Fibroblast of pulmonary artery (primary cell): ENCODE results near the gene MACROD2.
"Not testable (repeated sequence)": the region's sequence is repeated elsewhere in the genome, so short reads cannot be mapped to it uniquely, and the experiment has no call there.

Experiments
- DNase-seq: peaks from one replicate; pipeline ENCODE4 v3.0.0-alpha.2; 2010; ENCODE audit warnings: low read depth
- H3K4me3 ChIP-seq: replicated peaks from 2 replicates; pipeline ENCODE4 v1.5.1; 2011; ENCODE audit warnings: low read depth, mild to moderate bottlenecking, control low read depth, low read length, moderate library complexity
- TF ChIP-seq, protein P1 (sequence below): IDR thresholded peaks from 2 replicates; pipeline ENCODE4 v1.5.1; 2011; ENCODE audit warnings: mild to moderate bottlenecking, control low read depth, low read length, inconsistent platforms; ENCODE audit errors: missing control alignments

Gene MACROD2

DNA sequence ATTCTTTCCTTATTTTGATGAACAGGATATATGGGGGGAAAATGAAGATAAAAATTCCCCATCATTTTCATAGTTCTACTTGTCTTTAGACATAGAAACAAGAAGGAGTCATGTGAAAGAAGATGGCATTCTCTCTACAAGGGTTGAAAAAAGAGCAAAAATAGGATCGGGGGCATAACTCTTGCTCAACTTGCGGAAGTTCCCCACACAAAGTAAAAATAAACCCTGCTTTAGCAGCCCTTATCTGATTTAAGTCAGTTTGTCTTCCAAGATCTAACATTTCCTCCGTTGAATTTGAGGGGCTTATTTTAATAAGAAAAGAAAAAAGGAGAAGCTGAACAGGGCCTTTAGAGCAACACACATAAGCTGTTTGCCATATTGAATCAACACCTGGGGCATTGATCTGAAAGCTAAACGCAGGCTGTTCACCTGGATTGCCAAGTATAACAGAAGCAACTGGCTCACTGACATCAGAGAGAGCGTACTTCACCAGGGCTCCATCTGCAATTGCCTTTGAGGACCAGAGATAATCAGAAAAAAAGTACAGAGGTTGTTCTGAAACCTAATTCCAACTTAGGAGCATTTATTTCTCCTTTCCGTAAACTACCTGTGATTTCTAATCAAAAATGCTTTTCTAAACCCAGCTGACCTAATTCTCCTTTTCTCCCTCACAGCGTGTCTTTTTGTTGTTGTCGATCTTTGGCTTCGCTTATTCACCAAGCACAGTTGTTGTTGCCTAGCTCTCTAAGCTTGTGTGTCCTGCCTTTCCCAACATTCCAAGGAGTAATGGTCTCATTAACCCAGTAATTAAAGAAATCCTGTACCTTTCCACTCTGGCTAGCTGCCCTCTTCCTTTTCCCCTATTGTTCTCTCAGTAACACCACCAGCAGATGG, 2010.0 kb downstream of the MACROD2 start:
- no peak for DNase-seq
- no peak overlapping the region for H3K4me3 ChIP-seq
- TF ChIP-seq, protein P1, sequence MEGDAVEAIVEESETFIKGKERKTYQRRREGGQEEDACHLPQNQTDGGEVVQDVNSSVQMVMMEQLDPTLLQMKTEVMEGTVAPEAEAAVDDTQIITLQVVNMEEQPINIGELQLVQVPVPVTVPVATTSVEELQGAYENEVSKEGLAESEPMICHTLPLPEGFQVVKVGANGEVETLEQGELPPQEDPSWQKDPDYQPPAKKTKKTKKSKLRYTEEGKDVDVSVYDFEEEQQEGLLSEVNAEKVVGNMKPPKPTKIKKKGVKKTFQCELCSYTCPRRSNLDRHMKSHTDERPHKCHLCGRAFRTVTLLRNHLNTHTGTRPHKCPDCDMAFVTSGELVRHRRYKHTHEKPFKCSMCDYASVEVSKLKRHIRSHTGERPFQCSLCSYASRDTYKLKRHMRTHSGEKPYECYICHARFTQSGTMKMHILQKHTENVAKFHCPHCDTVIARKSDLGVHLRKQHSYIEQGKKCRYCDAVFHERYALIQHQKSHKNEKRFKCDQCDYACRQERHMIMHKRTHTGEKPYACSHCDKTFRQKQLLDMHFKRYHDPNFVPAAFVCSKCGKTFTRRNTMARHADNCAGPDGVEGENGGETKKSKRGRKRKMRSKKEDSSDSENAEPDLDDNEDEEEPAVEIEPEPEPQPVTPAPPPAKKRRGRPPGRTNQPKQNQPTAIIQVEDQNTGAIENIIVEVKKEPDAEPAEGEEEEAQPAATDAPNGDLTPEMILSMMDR = no peak

DNA sequence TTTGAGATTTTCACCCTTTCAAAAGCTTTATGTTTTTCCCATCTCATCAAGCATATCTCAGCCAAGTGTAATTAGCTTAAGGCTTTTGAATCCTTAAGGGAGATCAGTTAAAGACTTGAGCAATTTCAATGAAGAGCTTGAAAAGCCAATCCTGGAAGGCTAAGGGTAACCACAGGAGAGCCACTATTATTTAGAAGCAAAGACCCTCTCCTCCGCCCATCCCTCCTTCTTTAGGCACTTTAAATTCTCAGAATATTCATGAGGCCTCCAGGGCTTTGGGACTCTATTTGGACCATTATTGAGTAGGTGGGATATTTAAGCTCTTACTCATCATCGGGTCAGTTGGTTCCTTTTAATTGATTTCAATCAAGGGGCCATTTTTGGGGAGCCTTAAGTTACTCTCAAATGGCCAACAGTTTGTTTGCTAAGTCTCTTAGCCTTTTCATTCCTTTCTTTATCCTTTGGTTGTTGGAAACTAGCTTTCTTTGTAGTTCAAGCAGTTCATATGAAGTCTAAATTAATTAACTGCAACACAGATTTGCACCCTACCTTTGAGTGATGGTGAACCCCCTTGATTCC, 2010.7 kb downstream of the MACROD2 start:
- TF ChIP-seq, protein P1 = no peak
- H3K4me3 ChIP-seq = no peak overlapping the region
- no peak for DNase-seq

DNA sequence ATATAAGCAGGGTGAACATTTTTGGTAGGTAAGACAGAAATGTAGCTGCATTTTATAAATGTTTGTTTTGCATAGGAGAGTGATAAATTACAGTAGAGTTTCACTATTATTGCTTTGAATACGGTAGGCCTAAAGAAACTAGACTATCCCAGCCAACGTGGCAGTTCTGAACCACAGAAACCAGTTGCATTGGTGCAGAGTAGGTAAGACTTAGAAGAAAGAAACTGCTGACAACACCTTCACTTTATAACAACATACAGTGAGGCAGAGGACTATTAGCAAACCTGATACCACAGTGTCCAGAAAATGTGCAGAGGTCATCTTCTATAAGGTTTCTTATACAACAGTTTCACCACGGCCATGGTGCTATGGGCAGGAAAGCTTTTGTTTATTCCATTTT, 2011.8 kb downstream of the MACROD2 start:
- no peak for DNase-seq
- H3K4me3 ChIP-seq = no peak overlapping the region
- TF ChIP-seq, protein P1 = no peak

DNA sequence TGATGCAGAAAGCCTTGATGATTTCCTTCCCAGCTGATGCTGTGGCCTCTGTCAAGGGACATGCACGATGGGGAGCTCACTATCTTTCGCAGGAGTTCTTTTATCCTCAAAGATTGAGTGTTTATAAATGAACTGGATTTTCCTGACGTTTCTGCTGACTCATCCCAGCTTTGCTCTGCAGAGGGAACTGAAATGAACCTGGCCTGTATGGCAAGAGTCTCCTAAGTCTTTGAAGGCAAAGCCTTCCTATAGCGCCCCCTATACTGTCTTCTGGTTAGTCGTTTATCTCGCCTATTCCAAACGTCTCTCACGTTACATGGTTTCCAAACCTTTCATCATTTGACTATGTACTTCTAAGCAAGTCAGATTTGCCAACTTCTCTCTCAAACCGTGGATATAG, 2012.6 kb downstream of the MACROD2 start:
- TF ChIP-seq, protein P1 = no peak
- DNase-seq = no peak
- H3K4me3 ChIP-seq = no peak overlapping the region

DNA sequence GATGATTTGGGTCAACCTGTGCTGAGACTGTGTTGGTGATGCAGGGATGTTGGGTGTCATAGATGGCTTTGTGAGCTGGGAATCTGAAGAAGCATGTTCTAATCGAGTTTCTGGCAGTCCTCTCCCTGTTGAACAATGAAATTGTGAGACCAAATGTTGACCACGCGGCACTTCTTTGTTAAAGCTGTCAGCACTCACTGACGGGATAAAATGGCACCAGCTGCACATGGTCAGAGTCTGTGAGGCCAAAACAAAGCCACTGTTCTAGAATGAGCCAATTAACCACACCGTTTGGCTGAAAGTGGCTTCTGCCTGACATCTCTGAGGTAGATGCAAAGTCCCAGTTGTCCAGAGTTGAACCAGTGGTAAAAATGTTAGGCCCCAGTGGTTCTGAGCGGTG, 2015.7 kb downstream of the MACROD2 start:
- H3K4me3 ChIP-seq = no peak overlapping the region
- TF ChIP-seq, protein P1 = no peak
- DNase-seq = no peak

DNA sequence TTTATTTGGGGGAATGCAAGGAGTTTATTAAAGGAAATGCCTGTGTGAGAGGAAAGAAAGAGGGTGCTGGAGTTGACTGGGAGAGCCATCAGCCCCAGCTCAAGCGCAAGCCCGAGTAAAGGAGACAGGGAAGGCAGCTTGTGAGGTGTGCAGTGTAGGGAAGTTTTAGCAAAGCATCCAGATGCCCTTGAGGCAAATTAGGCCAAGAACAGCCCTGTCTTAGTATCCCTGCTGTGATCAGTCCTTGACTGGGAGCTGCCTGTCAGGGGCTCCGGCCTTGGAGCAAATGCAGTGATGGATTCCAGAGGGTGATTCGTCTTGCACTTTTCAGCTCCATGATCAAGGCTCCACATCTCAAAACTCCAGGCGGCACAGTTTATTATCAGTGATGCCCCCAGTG, 2016.2 kb downstream of the MACROD2 start:
- no peak for DNase-seq
- TF ChIP-seq, protein P1 = no peak
- no peak overlapping the region for H3K4me3 ChIP-seq

DNA sequence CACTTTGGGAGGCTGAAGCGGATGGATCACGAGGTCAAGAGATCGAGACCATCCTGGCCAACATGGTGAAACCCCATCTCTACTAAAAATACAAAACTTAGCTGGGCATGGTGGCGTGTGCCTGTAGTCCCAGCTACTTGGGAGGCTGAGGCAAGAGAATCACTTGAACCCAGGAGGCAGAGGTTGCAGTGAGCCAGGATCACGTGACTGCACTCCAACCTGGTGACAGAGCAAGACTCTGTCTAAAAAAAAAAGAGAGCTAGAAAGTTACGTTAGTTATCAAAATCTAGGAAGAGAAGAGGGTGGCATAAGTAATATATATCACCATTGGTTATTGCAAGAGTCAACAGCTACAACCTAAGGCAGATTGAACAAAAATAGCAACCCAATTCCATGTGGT, 2017.6 kb downstream of the MACROD2 start:
- not testable (repeated sequence) for DNase-seq

More for the DNA sequence above, 2017.6 kb downstream of the MACROD2 start:
- H3K4me3 ChIP-seq = not testable (repeated sequence)
